GM23248 (cell line): ENCODE results near the gene FLAD1. TPM values are rescaled to one million over a fixed set of nuclear protein-coding genes. Genes with fewer than 3 reads are reported as not detected.

Source experiments
- DNase-seq: peaks from one replicate; pipeline ENCODE4 v3.0.0-alpha.2; 2015
- H2AFZ ChIP-seq: fragments of 200-600 bp; sonication (generic); 2 replicates; pipeline ENCODE4 v1.6.1; 2016; ENCODE audit warnings: antibody characterized with exemption
- H3F3A ChIP-seq: fragments of 200-600 bp; sonication (generic); 2 replicates; pipeline ENCODE4 v1.6.1; 2016; ENCODE audit warnings: mild to moderate bottlenecking, antibody characterized with exemption, mixed run types; ENCODE audit not compliant: insufficient read depth
- H3K27ac ChIP-seq: fragments of 200-600 bp; sonication (generic); 2 replicates; pipeline ENCODE4 v1.5.1; 2016; ENCODE audit warnings: mild to moderate bottlenecking
- H3K27me3 ChIP-seq: fragments of 200-600 bp; sonication (generic); replicated peaks from 2 replicates; pipeline ENCODE4 v1.6.1; 2016; ENCODE audit warnings: mild to moderate bottlenecking; ENCODE audit not compliant: insufficient read depth
- H3K36me3 ChIP-seq: fragments of 200-600 bp; sonication (generic); 2 replicates; pipeline ENCODE4 v1.6.1; 2016; ENCODE audit warnings: low read depth, mild to moderate bottlenecking
- H3K4me1 ChIP-seq: fragments of 200-600 bp; sonication (generic); 2 replicates; pipeline ENCODE4 v1.6.1; 2016; ENCODE audit warnings: mild to moderate bottlenecking; ENCODE audit not compliant: insufficient read depth
- H3K4me2 ChIP-seq: fragments of 200-600 bp; sonication (generic); one replicate; pipeline ENCODE4 v1.6.1; 2016; ENCODE audit warnings: mild to moderate bottlenecking; ENCODE audit not compliant: unreplicated experiment
- H3K4me3 ChIP-seq: fragments of 200-600 bp; sonication (generic); 2 replicates; pipeline ENCODE4 v1.5.1; 2016; ENCODE audit warnings: mild to moderate bottlenecking
- H3K79me2 ChIP-seq: fragments of 200-600 bp; sonication (generic); 2 replicates; pipeline ENCODE4 v1.6.1; 2016; ENCODE audit warnings: mild to moderate bottlenecking; ENCODE audit not compliant: insufficient read depth
- H3K9ac ChIP-seq: fragments of 200-600 bp; sonication (generic); 2 replicates; pipeline ENCODE4 v1.6.1; 2016; ENCODE audit warnings: mild to moderate bottlenecking
- H3K9me2 ChIP-seq: fragments of 200-600 bp; sonication (generic); 2 replicates; pipeline ENCODE4 v1.6.1; 2016; ENCODE audit warnings: mixed run types, mild to moderate bottlenecking, moderate library complexity; ENCODE audit not compliant: insufficient read depth
- H3K9me3 ChIP-seq: fragments of 200-600 bp; sonication (generic); one replicate; pipeline ENCODE4 v1.6.1; 2017; ENCODE audit warnings: low read depth
- H4K20me1 ChIP-seq: fragments of 200-600 bp; sonication (generic); 2 replicates; pipeline ENCODE4 v1.6.0; 2016; ENCODE audit not compliant: insufficient read depth
- EZH2 ChIP-seq: fragments of 200-600 bp; sonication (generic); IDR thresholded peaks from 2 replicates; pipeline ENCODE4 v1.6.1; 2018; ENCODE audit warnings: antibody characterized with exemption, mild to moderate bottlenecking; ENCODE audit not compliant: insufficient read depth, poor library complexity, severe bottlenecking
- EZH2phosphoT487 ChIP-seq: fragments of 200-600 bp; sonication (generic); IDR thresholded peaks from 2 replicates; pipeline ENCODE4 v1.6.1; 2018; ENCODE audit warnings: antibody characterized with exemption, moderate library complexity, mild to moderate bottlenecking, low read depth; ENCODE audit not compliant: insufficient read depth
- WGBS, 2 experiments: methylation state at CpG; one replicate each; pipeline ENCODE4 v1.1.6; 2015 to 2017; ENCODE audit warnings: low lambda C conversion rate in 2 of 2, low coverage in 1 of 2; ENCODE audit errors: missing lambda C conversion rate in 2 of 2; 5-methylcytosine and 5-hydroxymethylcytosine counted together
- in situ Hi-C: fragments of 300-500 bp; cut with MboI; formaldehyde crosslinking; loops from 2 replicates; pipeline ENCODE4 v1.15.0; 2020
- polyA plus RNA-seq: library from polyadenylated mRNA; unstranded; fragments of >200 nt; fragmentation: Nextera tagmentation; extraction: Ambion mirVana; gene quantifications from 2 replicates; pipeline ENCODE4 v1.2.1, GENCODE V29; 2016
- total RNA-seq: library from RNA; depleted of rRNA; stranded (reverse); fragments of >200 nt; shearing (Covaris generic); gene quantifications from 2 replicates; pipeline ENCODE4 v1.2.3, GENCODE V29; 2014

FLAD1 gene
- total and polyA plus RNA-seq, 2 experiments from 2014 or later, result 21.3 to 30.2 TPM

- H3K27ac ChIP-seq, result no peak overlapping the region
- peaks cover 33% of the 10 kb centered on the region for H3K4me1 ChIP-seq
- no peaks in the 10 kb centered on the region for H3K27me3 ChIP-seq
- H3K79me2 ChIP-seq, result peaks cover 25% of the 10 kb centered on the region; the same call in 1 of the 2 replicates
- H3K36me3 ChIP-seq, result no peaks in the 10 kb centered on the region
- no peak for TF ChIP-seq EZH2phosphoT487
- no peak for TF ChIP-seq EZH2
- no peak overlapping the region for H3K4me2 ChIP-seq
- H2AFZ ChIP-seq, result no peak overlapping the region
- no peaks in the 10 kb centered on the region for H3K9me3 ChIP-seq
- H3F3A ChIP-seq, result peaks cover 22% of the 10 kb centered on the region
- no peaks in the 10 kb centered on the region for H3K9me2 ChIP-seq
- no peak overlapping the region for H3K9ac ChIP-seq
- no peak for DNase-seq
- no peaks in the 10 kb centered on the region for H4K20me1 ChIP-seq
- no peak overlapping the region for H3K4me3 ChIP-seq
- in situ Hi-C loops, result no loop called here
- WGBS, 2 experiments, result 83 to 84% methylated on average over 16 of the region's 16 CpGs
These were observed 24.3 kb upstream of the FLAD1 start for GRCh38 chr1:154958681-154959425.

GRCh38 chr1:154959426-154959780 lies 23.7 kb upstream of the FLAD1 start:
- TF ChIP-seq EZH2phosphoT487 (no peak), EZH2 (no peak)
- Histone ChIP-seq H3K36me3 (no peaks in the 10 kb centered on the region), H2AFZ (no peak overlapping the region), H3K79me2 (peaks cover 21% of the 10 kb centered on the region; the same call in 1 of the 2 replicates), H3K9me3 (no peaks in the 10 kb centered on the region), H3K4me1 (peaks cover 33% of the 10 kb centered on the region), H3K4me2 (no peak overlapping the region), H3K9ac (no peak overlapping the region), H4K20me1 (no peaks in the 10 kb centered on the region), H3F3A (peaks cover 27% of the 10 kb centered on the region), H3K9me2 (no peaks in the 10 kb centered on the region), H3K27ac (no peak overlapping the region), H3K4me3 (no peak overlapping the region), H3K27me3 (no peaks in the 10 kb centered on the region)
- 78 to 83% methylated on average over 5 to 7 of the region's 7 CpGs for WGBS, 2 experiments
- in situ Hi-C loops, result no loop called here
- no peak for DNase-seq

- WGBS, 2 experiments, result 52 to 59% methylated on average over 10 of the region's 10 CpGs
These were observed 22.6 kb upstream of the FLAD1 start for GRCh38 chr1:154960446-154961136.

GRCh38 chr1:154961207-154962155 lies 21.7 kb upstream of the FLAD1 start, which contains the start of gene PYGO2:
Gene PYGO2, minus strand, starts transcription at chr1:154961782. Its CDS starts 206 bp downstream, at chr1:154961576.
- H3F3A ChIP-seq, result peaks cover 31% of the 10 kb centered on the region
- H3K36me3 ChIP-seq, result peaks cover 17% of the 10 kb centered on the region
- peak; percentile 87 for DNase-seq
- H3K27ac ChIP-seq, result peak within 1 kb of the TSS; percentile 70
- peak within 1 kb of the TSS; percentile 91 for H3K4me2 ChIP-seq
- H2AFZ ChIP-seq, result peak within 1 kb of the TSS; percentile 40
- peak within 1 kb of the TSS; percentile 79 for H3K4me3 ChIP-seq
- peaks cover 23% of the 10 kb centered on the region for H3K4me1 ChIP-seq
- 1% methylated on average over 62 to 74 of the region's 93 CpGs for WGBS, 2 experiments
- no peaks in the 10 kb centered on the region for H3K9me3 ChIP-seq
- no peaks in the 10 kb centered on the region for H3K9me2 ChIP-seq
- no peaks in the 10 kb centered on the region for H3K27me3 ChIP-seq
- peaks cover 37% of the 10 kb centered on the region for H3K79me2 ChIP-seq
- TF ChIP-seq EZH2phosphoT487, result no peak
- TF ChIP-seq EZH2, result no peak
- H3K9ac ChIP-seq, result peak within 1 kb of the TSS; percentile 82
- in situ Hi-C loops, result no loop called here
- no peaks in the 10 kb centered on the region for H4K20me1 ChIP-seq

More at GRCh38 chr1:154960446-154961136, 22.6 kb upstream of the FLAD1 start:
- Histone ChIP-seq H3K36me3 (peaks cover 8% of the 10 kb centered on the region), H2AFZ (no peak overlapping the region; the same call in 1 of the 2 replicates), H3K79me2 (peaks cover 29% of the 10 kb centered on the region), H3K9ac (peak overlapping the region; percentile 82), H3K9me3 (no peaks in the 10 kb centered on the region), H3K9me2 (no peaks in the 10 kb centered on the region), H3K27me3 (no peaks in the 10 kb centered on the region), H3K4me2 (peak overlapping the region; percentile 91), H3K27ac (peak overlapping the region; percentile 70; the same call in 1 of the 2 replicates), H3K4me3 (peak overlapping the region; percentile 79), H3F3A (peaks cover 27% of the 10 kb centered on the region), H4K20me1 (no peaks in the 10 kb centered on the region), H3K4me1 (peaks cover 25% of the 10 kb centered on the region)
- in situ Hi-C loops, result no loop called here
- no peak for DNase-seq
- TF ChIP-seq EZH2phosphoT487, result no peak
- no peak for TF ChIP-seq EZH2
